ENCODE results near the gene TSC22D1. TPM values are rescaled to one million over a fixed set of nuclear protein-coding genes. Genes with fewer than 3 reads are reported as not detected.

Gene TSC22D1
- polyA plus RNA-seq, 1 donor from 2014 or later, result 355 TPM

GRCh38 chr13:44455769-44456168 lies 120.4 kb downstream of the TSC22D1 start:
- Histone ChIP-seq H3K4me3 (ENCODE audit: low read length) (no peak overlapping the region), H4K20me1 (ENCODE audit: insufficient read depth) (no peaks in the 10 kb centered on the region), H3K9ac (ENCODE audit: low read length) (no peak overlapping the region), H3K9me2 (ENCODE audit: insufficient read depth, low read length) (no peaks in the 10 kb centered on the region), H3F3A (ENCODE audit: insufficient read depth, low read length, poor library complexity, severe bottlenecking) (no peaks in the 10 kb centered on the region), H3K36me3 (ENCODE audit: insufficient read depth, low read length) (no peaks in the 10 kb centered on the region), H3K9me3 (ENCODE audit: low read length) (no peaks in the 10 kb centered on the region), H3K79me2 (replicated peaks; ENCODE audit: insufficient read depth, low read length) (no peaks in the 10 kb centered on the region), H3K27me3 (ENCODE audit: insufficient read depth, low read depth, low read length) (no peaks in the 10 kb centered on the region), H3K27ac (ENCODE audit: low read length) (no peak overlapping the region), H2AFZ (ENCODE audit: low read depth, low read length) (no peak overlapping the region), H3K4me2 (ENCODE audit: low read length) (no peak overlapping the region)
- TF ChIP-seq EP300 (conservative IDR thresholded peaks at IDR 0.05; ENCODE audit: poor library complexity, severe bottlenecking), result no peak
- no peak for TF ChIP-seq TAF1 (IDR thresholded peaks at IDR 0.05; ENCODE audit: low read depth)
- TF ChIP-seq CTCF (IDR thresholded peaks at IDR 0.05; ENCODE audit: poor library complexity, severe bottlenecking), result no peak
- no peak for TF ChIP-seq REST (IDR thresholded peaks at IDR 0.05; ENCODE audit: borderline replicate concordance)
- no peak for TF ChIP-seq RAD21 (conservative IDR thresholded peaks at IDR 0.05)
- TF ChIP-seq EZH2 (IDR thresholded peaks at IDR 0.05; ENCODE audit: borderline replicate concordance, insufficient read depth, low read length, poor library complexity, severe bottlenecking), result no peak
- TF ChIP-seq MXI1 (conservative IDR thresholded peaks at IDR 0.05; ENCODE audit: poor library complexity, severe bottlenecking), result no peak
- no peak for TF ChIP-seq SMC3 (conservative IDR thresholded peaks at IDR 0.05; ENCODE audit: poor library complexity)
- TF ChIP-seq POLR2AphosphoS5 (IDR thresholded peaks at IDR 0.05), result no peak

GRCh38 chr13:44453881-44454280 lies 122.2 kb downstream of the TSC22D1 start:
- no peaks in the 10 kb centered on the region for H3K36me3 ChIP-seq (ENCODE audit: insufficient read depth, low read length)
- no peaks in the 10 kb centered on the region for H3K9me3 ChIP-seq (ENCODE audit: low read length)
- H3K4me3 ChIP-seq (ENCODE audit: low read length), result no peak overlapping the region
- no peak overlapping the region for H2AFZ ChIP-seq (ENCODE audit: low read depth, low read length)
- no peaks in the 10 kb centered on the region for H3F3A ChIP-seq (ENCODE audit: insufficient read depth, low read length, poor library complexity, severe bottlenecking)
- H3K9ac ChIP-seq (ENCODE audit: low read length), result no peak overlapping the region
- H3K9me2 ChIP-seq (ENCODE audit: insufficient read depth, low read length), result no peaks in the 10 kb centered on the region
- H3K79me2 ChIP-seq (replicated peaks; ENCODE audit: insufficient read depth, low read length), result no peaks in the 10 kb centered on the region
- H3K27ac ChIP-seq (ENCODE audit: low read length), result no peak overlapping the region
- no peaks in the 10 kb centered on the region for H4K20me1 ChIP-seq (ENCODE audit: insufficient read depth)
- no peak overlapping the region for H3K4me2 ChIP-seq (ENCODE audit: low read length)
- H3K27me3 ChIP-seq (ENCODE audit: insufficient read depth, low read depth, low read length), result no peaks in the 10 kb centered on the region
- TF ChIP-seq REST (IDR thresholded peaks at IDR 0.05; ENCODE audit: borderline replicate concordance) (no peak), RAD21 (conservative IDR thresholded peaks at IDR 0.05) (no peak), SMC3 (conservative IDR thresholded peaks at IDR 0.05; ENCODE audit: poor library complexity) (no peak)

Data from neural cell (in vitro differentiated cells).